Kidney capillary endothelial cell (primary cell): ENCODE results near the gene ZNF474.
A peak's percentile ranks its signal among the peaks of the same experiment; 100 is the strongest.

ENCODE experiments used
- DNase-seq: peaks from one replicate; pipeline ENCODE4 v3.0.0-alpha.2; 2018; ENCODE audit warnings: low spot score

The ZNF474 gene

GRCh38 chr5:122118356-122118948, 10.9 kb upstream of the ZNF474 start:
- DNase-seq, result no peak

GRCh38 chr5:122119205-122119604, 10.1 kb upstream of the ZNF474 start:
- DNase-seq, result no peak

- no peak for DNase-seq
Measured at GRCh38 chr5:122120493-122120892, 8.9 kb upstream of the ZNF474 start.

- DNase-seq, result peak; percentile 5
Measured at GRCh38 chr5:122120957-122121356, 8.4 kb upstream of the ZNF474 start.

GRCh38 chr5:122121479-122122465, 7.6 kb upstream of the ZNF474 start:
- DNase-seq, result no peak

GRCh38 chr5:122124766-122125165, 4.6 kb upstream of the ZNF474 start:
- DNase-seq, result no peak

- no peak for DNase-seq
Measured at GRCh38 chr5:122126177-122126755, 3.1 kb upstream of the ZNF474 start.

GRCh38 chr5:122126756-122127321, 2.5 kb upstream of the ZNF474 start:
- DNase-seq, result no peak

- no peak for DNase-seq
Measured at GRCh38 chr5:122130152-122130551, 806 bp downstream of the ZNF474 start.

- DNase-seq, result no peak
Measured at GRCh38 chr5:122137702-122138101, 8.4 kb downstream of the ZNF474 start.

- DNase-seq, result no peak
Measured at GRCh38 chr5:122138356-122138755, 9.0 kb downstream of the ZNF474 start.

- no peak for DNase-seq
Measured at GRCh38 chr5:122140900-122141299, 11.6 kb downstream of the ZNF474 start.

- DNase-seq, result no peak
Measured at GRCh38 chr5:122141751-122142150, 12.4 kb downstream of the ZNF474 start.

GRCh38 chr5:122142480-122143164, 13.3 kb downstream of the ZNF474 start:
- peak; percentile 11 for DNase-seq

GRCh38 chr5:122144236-122144635, 14.9 kb downstream of the ZNF474 start:
- DNase-seq, result no peak

GRCh38 chr5:122145906-122146305, 16.6 kb downstream of the ZNF474 start:
- no peak for DNase-seq

- no peak for DNase-seq
Measured at GRCh38 chr5:122149321-122150090, 20.2 kb downstream of the ZNF474 start.

- DNase-seq, result no peak
Measured at GRCh38 chr5:122150215-122150614, 20.9 kb downstream of the ZNF474 start.

- no peak for DNase-seq
Measured at GRCh38 chr5:122151640-122152039, 22.3 kb downstream of the ZNF474 start.

GRCh38 chr5:122152266-122152900, 23.0 kb downstream of the ZNF474 start:
- DNase-seq, result no peak

GRCh38 chr5:122153230-122153629, 23.9 kb downstream of the ZNF474 start:
- DNase-seq, result no peak
